Stimulated activated CD4-positive, alpha-beta T cell treated with anti-CD3 and anti-CD28 coated beads, Interleukin-12 subunit alpha, Interleukin-12 subunit beta, amount 100 ng/mL, for 24 hours (primary cell): Measurements from ENCODE around the gene FZD2.

Experiments
- DNase-seq, 2 experiments: peaks; one replicate each; pipeline ENCODE4 v3.0.0-alpha.2; 2020; ENCODE audit warnings: low read depth in 2 of 2

The FZD2 gene

DNA sequence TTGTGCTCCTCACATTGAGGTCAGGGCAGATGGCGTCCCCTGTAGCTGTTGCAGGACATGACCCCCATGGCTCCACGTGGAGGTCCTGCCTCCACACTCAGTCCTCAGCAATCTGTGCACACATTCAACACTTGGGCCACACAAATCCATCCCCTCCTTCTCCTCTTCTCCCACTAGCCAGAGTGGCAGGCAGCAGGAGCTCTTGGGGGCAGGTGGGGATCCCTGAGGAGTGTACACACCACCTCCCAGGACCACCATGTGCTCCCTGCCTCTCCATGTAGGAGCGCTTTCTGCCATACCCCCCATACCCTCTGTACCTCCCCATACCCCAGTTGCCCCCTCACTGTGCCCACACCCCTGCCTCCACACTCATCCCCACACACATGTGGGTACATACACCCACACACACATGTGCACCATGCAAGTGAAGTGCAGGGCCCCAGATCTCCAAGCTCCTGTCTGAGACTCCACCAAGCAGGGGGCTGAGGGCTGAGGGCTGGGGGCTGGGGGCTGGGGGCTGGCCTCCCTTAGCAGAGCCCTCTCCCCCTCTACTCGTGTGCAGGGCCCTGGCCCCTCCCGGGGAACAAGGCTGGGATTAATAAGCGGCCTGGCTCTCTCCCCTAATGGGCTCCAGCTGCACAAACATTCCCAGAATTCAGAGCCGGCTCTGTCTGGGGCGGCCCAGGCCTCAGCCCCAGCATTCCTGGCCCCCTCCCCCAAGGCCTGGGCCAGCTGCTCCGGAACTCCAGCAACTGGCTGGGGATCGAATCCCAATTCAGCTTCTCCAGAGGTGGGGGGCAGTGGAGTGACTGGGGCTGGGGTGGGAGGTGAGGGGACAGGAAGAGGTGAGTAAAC, 50.8 kb downstream of the FZD2 start:
- no peak for DNase-seq

GRCh38 chr17:44608727-44609435, 51.6 kb downstream of the FZD2 start:
- no peak for DNase-seq

GRCh38 chr17:44610331-44610730, 53.0 kb downstream of the FZD2 start:
- DNase-seq = no peak
